ENCODE results near the gene SHQ1. TPM values are rescaled to one million over a fixed set of nuclear protein-coding genes. Genes with fewer than 3 reads are reported as not detected.

The SHQ1 gene
- total RNA-seq, 1 donor from 2014 or later, result 12.4 TPM

- DNase-seq (ENCODE audit: extremely low read depth, low read depth, low spot score), result no peak
Measured at GRCh38 chr3:72855001-72855400, 6.8 kb upstream of the SHQ1 start.

- DNase-seq (ENCODE audit: extremely low read depth, low read depth, low spot score), result no peak
Measured at GRCh38 chr3:72848703-72849081, 447 bp upstream of the SHQ1 start.

GRCh38 chr3:72847282-72847681, 963 bp downstream of the SHQ1 start:
- no peak for DNase-seq (ENCODE audit: extremely low read depth, low read depth, low spot score)

- no peak for DNase-seq (ENCODE audit: extremely low read depth, low read depth, low spot score)
Measured at GRCh38 chr3:72846166-72846565, 2.1 kb downstream of the SHQ1 start.

GRCh38 chr3:72844436-72844993, 3.7 kb downstream of the SHQ1 start:
- DNase-seq (ENCODE audit: extremely low read depth, low read depth, low spot score), result no peak

GRCh38 chr3:72839057-72839456, 9.2 kb downstream of the SHQ1 start:
- DNase-seq (ENCODE audit: extremely low read depth, low read depth, low spot score), result no peak

GRCh38 chr3:72836923-72837322, 11.3 kb downstream of the SHQ1 start:
- DNase-seq (ENCODE audit: extremely low read depth, low read depth, low spot score), result no peak

- no peak for DNase-seq (ENCODE audit: extremely low read depth, low read depth, low spot score)
Measured at GRCh38 chr3:72836416-72836815, 11.8 kb downstream of the SHQ1 start.

- DNase-seq (ENCODE audit: extremely low read depth, low read depth, low spot score), result no peak
Measured at GRCh38 chr3:72830452-72831223, 17.6 kb downstream of the SHQ1 start.

GRCh38 chr3:72829701-72830100, 18.5 kb downstream of the SHQ1 start:
- no peak for DNase-seq (ENCODE audit: extremely low read depth, low read depth, low spot score)

- no peak for DNase-seq (ENCODE audit: extremely low read depth, low read depth, low spot score)
Measured at GRCh38 chr3:72821161-72821781, 27.0 kb downstream of the SHQ1 start.

GRCh38 chr3:72820415-72820814, 27.8 kb downstream of the SHQ1 start:
- peak; percentile 68 for DNase-seq (ENCODE audit: extremely low read depth, low read depth, low spot score)

- DNase-seq (ENCODE audit: extremely low read depth, low read depth, low spot score), result no peak
Measured at GRCh38 chr3:72818905-72819304, 29.3 kb downstream of the SHQ1 start.

GRCh38 chr3:72818092-72818773, 30.0 kb downstream of the SHQ1 start:
- no peak for DNase-seq (ENCODE audit: extremely low read depth, low read depth, low spot score)

GRCh38 chr3:72816862-72817355, 31.3 kb downstream of the SHQ1 start:
- no peak for DNase-seq (ENCODE audit: extremely low read depth, low read depth, low spot score)

- no peak for DNase-seq (ENCODE audit: extremely low read depth, low read depth, low spot score)
Measured at GRCh38 chr3:72814308-72814707, 33.9 kb downstream of the SHQ1 start.

GRCh38 chr3:72812201-72812600, 36.0 kb downstream of the SHQ1 start:
- no peak for DNase-seq (ENCODE audit: extremely low read depth, low read depth, low spot score)

- no peak for DNase-seq (ENCODE audit: extremely low read depth, low read depth, low spot score)
Measured at GRCh38 chr3:72811571-72811970, 36.7 kb downstream of the SHQ1 start.

GRCh38 chr3:72810659-72811434, 37.4 kb downstream of the SHQ1 start:
- DNase-seq (ENCODE audit: extremely low read depth, low read depth, low spot score), result no peak

- no peak for DNase-seq (ENCODE audit: extremely low read depth, low read depth, low spot score)
Measured at GRCh38 chr3:72810063-72810462, 38.2 kb downstream of the SHQ1 start.

- no peak for DNase-seq (ENCODE audit: extremely low read depth, low read depth, low spot score)
Measured at GRCh38 chr3:72804361-72804760, 43.9 kb downstream of the SHQ1 start.
